D721Med (cell line): ENCODE data around the gene CCBE1.

Experiments used
- DNase-seq: peaks from one replicate; pipeline ENCODE4 v3.0.0; 2011; ENCODE audit warnings: low spot score; ENCODE audit not compliant: insufficient read length
- FAIRE-seq: peaks from 2 replicates; lab custom pipeline; 2011; peaks lifted over from hg19 to GRCh38; lab: Jason Lieb, UNC
- TF ChIP-seq, protein P1 (sequence below): IDR thresholded peaks from 2 replicates; pipeline ENCODE4 v1.5.1; 2012; ENCODE audit warnings: mild to moderate bottlenecking, control low read depth; ENCODE audit not compliant: insufficient read depth; ENCODE audit errors: missing control alignments

CCBE1 gene

DNA sequence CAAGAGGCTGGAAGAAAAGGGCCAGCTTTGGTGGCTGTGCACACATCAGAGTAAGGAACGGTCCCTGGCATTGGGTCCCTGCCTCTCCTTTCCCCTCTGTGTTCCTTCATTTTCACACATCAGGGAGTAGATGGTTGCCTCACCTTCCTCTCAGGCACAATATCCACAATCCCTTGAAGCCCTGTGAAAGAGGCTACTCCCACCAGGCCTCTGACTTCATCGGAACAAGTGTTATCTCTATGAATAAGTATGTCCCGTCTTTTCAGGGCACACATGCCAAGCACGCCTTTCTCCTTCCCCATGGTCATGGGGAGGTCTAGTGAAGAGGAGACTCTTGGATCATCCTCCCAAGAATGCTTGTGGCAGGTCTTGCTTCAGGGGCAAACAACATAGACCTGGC is 277.0 kb downstream of the CCBE1 start:
- no peak for DNase-seq
- TF ChIP-seq, protein P1, sequence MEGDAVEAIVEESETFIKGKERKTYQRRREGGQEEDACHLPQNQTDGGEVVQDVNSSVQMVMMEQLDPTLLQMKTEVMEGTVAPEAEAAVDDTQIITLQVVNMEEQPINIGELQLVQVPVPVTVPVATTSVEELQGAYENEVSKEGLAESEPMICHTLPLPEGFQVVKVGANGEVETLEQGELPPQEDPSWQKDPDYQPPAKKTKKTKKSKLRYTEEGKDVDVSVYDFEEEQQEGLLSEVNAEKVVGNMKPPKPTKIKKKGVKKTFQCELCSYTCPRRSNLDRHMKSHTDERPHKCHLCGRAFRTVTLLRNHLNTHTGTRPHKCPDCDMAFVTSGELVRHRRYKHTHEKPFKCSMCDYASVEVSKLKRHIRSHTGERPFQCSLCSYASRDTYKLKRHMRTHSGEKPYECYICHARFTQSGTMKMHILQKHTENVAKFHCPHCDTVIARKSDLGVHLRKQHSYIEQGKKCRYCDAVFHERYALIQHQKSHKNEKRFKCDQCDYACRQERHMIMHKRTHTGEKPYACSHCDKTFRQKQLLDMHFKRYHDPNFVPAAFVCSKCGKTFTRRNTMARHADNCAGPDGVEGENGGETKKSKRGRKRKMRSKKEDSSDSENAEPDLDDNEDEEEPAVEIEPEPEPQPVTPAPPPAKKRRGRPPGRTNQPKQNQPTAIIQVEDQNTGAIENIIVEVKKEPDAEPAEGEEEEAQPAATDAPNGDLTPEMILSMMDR = no peak
- no peak for FAIRE-seq

DNA sequence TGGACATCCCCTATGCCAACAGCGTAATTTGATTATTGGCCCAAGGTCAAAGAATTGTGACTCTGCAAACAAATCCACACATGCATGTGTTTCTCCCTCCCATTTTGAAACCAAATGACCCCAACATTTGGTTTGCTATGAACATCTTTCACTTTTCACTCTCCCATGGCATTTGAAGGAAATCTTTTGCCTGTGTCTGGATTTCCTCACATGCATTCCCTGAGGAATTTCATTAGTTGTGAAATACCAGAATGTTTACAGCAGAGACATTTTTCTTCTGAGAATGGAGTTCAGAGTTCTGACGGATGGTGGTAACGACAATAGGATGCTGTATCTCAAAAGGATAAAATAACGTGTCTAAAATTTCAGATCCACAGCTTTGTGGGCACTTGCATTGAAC is 277.8 kb downstream of the CCBE1 start:
- TF ChIP-seq, protein P1 = no peak
- DNase-seq = no peak

GRCh38 chr18:59416818-59417217 is 280.4 kb downstream of the CCBE1 start:
- no peak for DNase-seq
- FAIRE-seq = no peak
- TF ChIP-seq, protein P1 = no peak

More for the DNA sequence above, 277.8 kb downstream of the CCBE1 start:
- FAIRE-seq = no peak

GRCh38 chr18:59414111-59414653 is 283.0 kb downstream of the CCBE1 start:
- TF ChIP-seq, protein P1 = no peak
- DNase-seq = no peak
- FAIRE-seq = peak; percentile 96

GRCh38 chr18:59402432-59403090 is 294.7 kb downstream of the CCBE1 start:
- TF ChIP-seq, protein P1 = peak; percentile 96
- DNase-seq (peak; percentile 95), FAIRE-seq (peak; percentile 100)

DNA sequence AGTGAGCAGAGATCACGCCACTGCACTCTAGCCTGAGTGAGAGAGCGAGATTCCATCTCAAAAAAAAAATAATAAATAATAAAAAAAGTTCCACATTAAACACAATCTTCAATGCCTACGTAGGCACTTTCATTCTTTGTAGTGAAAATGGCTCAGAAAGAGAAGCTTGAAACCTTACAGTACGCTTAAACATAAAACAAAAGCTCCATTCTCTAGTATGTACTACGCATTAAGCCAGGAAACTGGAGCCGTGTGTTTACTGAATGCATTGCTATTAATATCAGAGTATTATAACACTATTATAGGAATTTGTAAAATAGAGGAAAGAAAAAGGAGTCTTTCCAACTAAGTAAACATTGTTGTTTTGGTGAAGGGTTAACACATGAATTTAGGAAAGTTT is 296.8 kb downstream of the CCBE1 start:
- TF ChIP-seq, protein P1 = no peak
- no peak for FAIRE-seq

GRCh38 chr18:59395226-59396175 is 301.7 kb downstream of the CCBE1 start:
- TF ChIP-seq, protein P1 = no peak
- FAIRE-seq (peak; percentile 21), DNase-seq (no peak)

More for the DNA sequence above, 296.8 kb downstream of the CCBE1 start:
- DNase-seq = no peak
